GOT3 (cell line): ENCODE results near the gene ERG.

Source experiments
- DNase-seq: peaks from one replicate; lab custom pipeline; 2025; ENCODE audit warnings: mixed read lengths; lab: John Stamatoyannopoulos, UW

ERG gene

GRCh38 chr21:38434913-38435533 lies 63.3 kb downstream of the ERG start:
- DNase-seq: no peak

- DNase-seq: no peak
Measured at GRCh38 chr21:38433471-38433870, 64.8 kb downstream of the ERG start.

- no peak for DNase-seq
Measured at GRCh38 chr21:38430401-38430984, 67.8 kb downstream of the ERG start.

- no peak for DNase-seq
Measured at GRCh38 chr21:38429011-38429410, 69.3 kb downstream of the ERG start.

GRCh38 chr21:38428211-38428610 lies 70.1 kb downstream of the ERG start:
- DNase-seq: no peak

GRCh38 chr21:38424305-38425019 lies 73.8 kb downstream of the ERG start:
- DNase-seq: no peak

- DNase-seq: no peak
Measured at GRCh38 chr21:38422082-38422481, 76.2 kb downstream of the ERG start.

GRCh38 chr21:38420140-38420539 lies 78.1 kb downstream of the ERG start:
- DNase-seq: no peak

GRCh38 chr21:38417726-38418125 lies 80.6 kb downstream of the ERG start:
- no peak for DNase-seq

GRCh38 chr21:38416791-38417190 lies 81.5 kb downstream of the ERG start:
- DNase-seq: no peak

GRCh38 chr21:38413958-38414548 lies 84.2 kb downstream of the ERG start:
- DNase-seq: no peak

- no peak for DNase-seq
Measured at GRCh38 chr21:38410466-38410865, 87.8 kb downstream of the ERG start.

- no peak for DNase-seq
Measured at GRCh38 chr21:38409907-38410306, 88.4 kb downstream of the ERG start.

GRCh38 chr21:38404177-38404576 lies 94.1 kb downstream of the ERG start:
- no peak for DNase-seq

GRCh38 chr21:38402795-38403194 lies 95.5 kb downstream of the ERG start:
- DNase-seq: no peak

GRCh38 chr21:38402291-38402690 lies 96.0 kb downstream of the ERG start:
- DNase-seq: no peak

GRCh38 chr21:38401191-38401926 lies 96.9 kb downstream of the ERG start:
- no peak for DNase-seq

- no peak for DNase-seq
Measured at GRCh38 chr21:38400195-38400919, 97.9 kb downstream of the ERG start.

- no peak for DNase-seq
Measured at GRCh38 chr21:38399103-38399502, 99.2 kb downstream of the ERG start.

GRCh38 chr21:38396325-38396724 lies 102.0 kb downstream of the ERG start:
- no peak for DNase-seq

- DNase-seq: no peak
Measured at GRCh38 chr21:38395581-38395980, 102.7 kb downstream of the ERG start.

GRCh38 chr21:38392661-38393060 lies 105.6 kb downstream of the ERG start:
- DNase-seq: no peak
